HG03571 (cell line): ENCODE measurements around the gene ZNF227.
"Not testable (repeated sequence)": the region's sequence is repeated elsewhere in the genome, so short reads cannot be mapped to it uniquely, and the experiment has no call there.

Source experiments
- ATAC-seq: cut with Tn5 transposase; IDR thresholded peaks from one replicate; pipeline ENCODE4 v1.9.1; 2021; ENCODE audit not compliant: unreplicated experiment

The ZNF227 gene

DNA sequence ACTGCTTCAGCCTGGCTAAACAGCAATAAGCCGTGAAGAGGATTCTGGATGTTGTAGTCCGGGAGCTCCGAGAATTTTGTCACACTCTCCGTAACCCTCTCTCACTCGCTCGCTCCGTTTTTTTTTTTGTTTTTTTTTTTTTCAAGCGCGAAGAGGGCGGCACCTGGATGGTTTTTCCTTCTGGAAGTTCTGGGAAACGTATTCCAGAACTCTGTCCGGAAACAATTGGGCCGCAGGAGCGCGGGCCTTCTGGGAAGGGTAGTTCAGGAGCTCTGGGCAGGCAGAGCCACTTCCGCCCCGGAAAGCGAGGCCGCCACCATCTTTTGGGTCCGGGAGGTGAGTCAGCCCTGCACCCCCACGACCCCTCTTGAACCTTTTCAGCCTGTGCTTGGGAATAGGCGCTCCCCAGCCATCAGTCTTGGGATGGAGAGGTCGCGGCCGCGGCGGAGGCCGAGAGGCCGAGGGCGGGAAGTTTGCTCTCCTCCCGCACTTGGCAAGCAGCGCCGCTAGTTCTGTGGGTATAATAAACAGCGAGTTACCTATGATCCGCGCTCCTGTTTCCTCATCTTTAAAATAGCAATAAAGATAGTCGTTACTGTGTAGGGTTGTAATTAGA, at the start of gene ZNF227:
ZNF227 (plus strand) TSS at position 283 of the 616 bp plus-strand sequence. CDS start 5,261 bp downstream, outside the sequence.
- ATAC-seq: peak; percentile 93

DNA sequence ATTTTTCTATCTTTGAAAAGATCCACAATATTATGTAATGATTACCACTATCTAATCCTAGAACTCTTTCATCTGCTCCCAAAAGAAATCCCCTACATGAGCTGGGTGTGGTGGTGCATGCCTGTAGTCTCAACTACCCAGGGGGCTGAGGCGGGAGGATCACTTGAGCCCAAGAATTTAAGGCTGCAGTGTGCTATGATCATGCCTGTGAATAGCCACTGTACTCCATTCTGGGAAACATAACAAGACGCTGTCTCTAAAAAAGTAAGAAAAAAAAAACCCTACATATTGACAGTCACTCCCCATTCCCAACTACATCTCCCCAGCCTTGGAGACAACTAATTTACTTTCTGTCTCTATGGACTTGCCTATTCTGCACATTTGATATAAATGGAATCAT, 48.5 kb upstream of the ZNF227 start:
- no peak for ATAC-seq

DNA sequence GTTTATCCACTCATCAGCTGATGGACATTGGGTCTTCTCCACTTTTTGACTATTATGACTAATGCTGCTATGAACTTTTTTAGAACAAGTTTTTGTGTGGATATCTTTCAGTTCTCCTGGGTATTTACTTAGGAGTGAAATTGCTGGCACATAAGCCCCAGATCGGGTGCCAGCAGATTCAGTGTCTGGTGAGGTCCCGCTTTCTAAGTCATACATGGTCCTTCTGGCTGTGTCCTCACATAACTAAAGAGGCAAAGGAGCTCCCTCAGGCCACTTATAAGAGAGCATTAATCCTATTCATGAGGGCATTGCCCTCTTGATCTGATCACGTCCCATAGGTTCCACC, 48.0 kb upstream of the ZNF227 start:
- ATAC-seq: peak; percentile 22

DNA sequence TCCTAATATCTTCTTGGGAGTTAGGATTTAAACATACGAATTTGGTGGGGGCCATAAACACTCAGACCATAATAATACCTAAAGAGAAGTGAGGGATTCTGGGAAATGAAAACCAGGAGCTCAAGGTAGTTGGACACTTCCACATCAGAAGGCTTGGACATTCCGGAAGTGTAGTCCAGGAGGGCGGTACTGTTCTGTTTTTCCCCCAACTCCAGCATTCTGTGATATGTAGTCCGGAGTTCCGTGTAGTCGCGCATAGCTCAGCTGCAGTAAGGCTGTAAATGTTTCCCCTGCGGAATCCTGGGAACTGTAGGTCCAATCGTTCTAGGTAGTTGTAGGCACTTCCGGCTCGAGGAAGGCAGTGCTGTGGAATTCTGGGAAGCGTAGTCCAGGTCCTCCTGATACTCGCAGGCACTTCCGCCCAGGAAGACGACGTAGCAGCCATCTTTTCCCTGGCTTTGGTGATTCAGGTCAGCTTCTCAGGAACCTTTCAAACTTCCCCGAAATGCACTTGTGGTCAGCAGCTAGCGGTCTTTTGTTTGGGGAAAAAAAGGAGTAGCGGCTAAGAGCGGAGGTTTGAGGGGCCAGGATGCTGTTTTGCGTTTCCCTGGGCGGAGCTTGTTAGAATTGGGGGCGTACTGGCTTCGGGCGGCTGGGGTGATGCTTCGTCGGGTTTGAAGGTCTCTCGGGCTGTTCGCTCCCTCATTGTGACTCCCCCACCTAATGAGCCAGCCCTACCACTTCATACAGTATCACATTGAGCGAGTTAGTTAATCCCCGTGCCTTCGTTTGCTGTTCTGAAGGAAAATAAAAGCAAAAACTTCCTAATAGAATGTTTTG, 47.4 kb upstream of the ZNF227 start, which contains the start of gene ZNF226:
ZNF226 (plus strand) TSS at position 428 of the 840 bp plus-strand sequence. CDS start 4,981 bp downstream, outside the sequence.
- ATAC-seq: peak; percentile 78

DNA sequence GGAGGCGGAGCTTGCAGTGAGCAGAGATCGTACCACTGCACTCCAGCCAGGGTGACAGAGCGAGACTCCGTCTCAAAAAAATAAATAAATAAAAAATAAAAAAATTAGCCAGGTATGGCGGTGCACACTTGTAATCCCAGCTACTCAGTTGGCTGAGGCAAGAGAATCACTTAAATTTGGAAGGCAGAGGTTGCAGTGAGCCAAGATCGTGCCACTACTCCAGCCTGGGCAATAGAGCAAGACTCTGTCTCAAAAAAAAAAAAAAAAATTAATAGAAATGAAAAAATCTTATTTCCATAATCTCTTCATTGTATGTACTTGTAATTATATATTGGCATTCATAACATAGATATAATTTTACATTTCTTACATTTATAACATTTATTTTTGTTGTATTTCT, 41.7 kb upstream of the ZNF227 start:
- not testable (repeated sequence) for ATAC-seq

DNA sequence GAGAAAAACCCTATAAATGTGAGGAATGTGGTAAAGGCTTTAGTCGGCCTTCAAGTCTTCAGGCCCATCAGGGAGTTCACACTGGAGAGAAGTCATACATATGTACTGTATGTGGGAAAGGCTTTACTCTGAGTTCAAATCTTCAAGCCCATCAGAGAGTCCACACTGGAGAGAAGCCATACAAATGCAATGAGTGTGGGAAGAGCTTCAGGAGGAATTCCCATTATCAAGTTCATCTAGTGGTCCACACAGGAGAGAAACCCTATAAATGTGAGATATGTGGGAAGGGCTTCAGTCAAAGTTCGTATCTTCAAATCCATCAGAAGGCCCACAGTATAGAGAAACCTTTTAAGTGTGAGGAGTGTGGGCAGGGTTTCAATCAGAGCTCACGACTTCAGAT, 35.7 kb upstream of the ZNF227 start:
- ATAC-seq: no peak

DNA sequence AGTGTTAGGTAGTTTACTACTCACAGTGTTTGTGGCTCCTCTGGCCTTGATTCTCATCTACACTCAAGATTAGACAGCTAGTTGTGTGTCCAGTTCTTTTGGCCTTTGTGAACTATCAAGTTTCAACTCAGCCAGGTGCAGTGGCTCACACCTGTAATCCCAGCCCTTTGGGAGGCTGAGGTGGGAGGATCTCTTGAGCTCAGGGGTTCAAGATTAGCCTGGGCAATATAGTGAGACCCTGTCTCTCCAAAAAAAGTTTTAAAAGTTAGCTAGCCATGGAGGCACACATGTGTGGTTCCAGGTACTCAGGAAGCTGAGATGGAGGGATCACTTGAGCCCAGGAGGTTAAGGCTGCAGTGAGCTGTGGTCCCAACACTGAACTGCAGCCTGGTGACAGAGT, 31.4 kb upstream of the ZNF227 start:
- ATAC-seq: no peak

DNA sequence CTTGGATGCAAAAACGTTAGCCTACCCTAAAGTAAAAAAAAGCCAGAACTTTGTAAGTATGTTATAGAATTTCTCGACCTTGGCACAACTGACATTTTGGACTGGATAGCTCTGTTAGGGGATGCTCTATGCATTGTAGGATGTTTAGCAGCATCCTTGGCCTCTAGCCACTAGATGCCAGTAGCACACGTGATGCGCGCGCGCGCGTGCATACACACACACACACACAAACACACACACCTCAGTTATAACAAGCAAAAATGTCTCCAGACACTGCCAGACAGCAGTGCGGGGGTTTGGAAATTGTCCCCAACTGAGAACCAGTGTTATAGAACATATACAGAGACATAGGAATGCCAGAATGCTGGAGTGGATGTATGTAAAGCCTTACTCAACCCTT, 30.2 kb upstream of the ZNF227 start:
- no peak for ATAC-seq

DNA sequence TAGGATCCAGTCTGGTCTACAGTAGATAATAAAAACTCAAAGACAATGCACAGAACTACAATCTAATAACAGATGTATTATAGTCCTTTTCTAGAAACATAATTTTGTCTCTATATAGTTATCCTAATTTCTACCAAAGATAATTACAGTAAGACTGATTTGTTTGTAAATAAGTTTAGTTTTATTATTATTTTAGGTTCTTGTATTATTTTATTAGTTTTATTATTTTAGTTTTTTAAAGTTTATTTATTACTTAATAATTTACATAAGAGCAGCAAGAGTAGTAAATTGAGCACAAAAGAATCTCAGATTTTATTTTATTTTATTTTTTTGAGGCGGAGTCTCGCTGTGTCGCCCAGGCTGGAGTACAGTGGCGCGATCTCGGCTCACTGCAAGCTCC, 22.3 kb upstream of the ZNF227 start:
- ATAC-seq: no peak

DNA sequence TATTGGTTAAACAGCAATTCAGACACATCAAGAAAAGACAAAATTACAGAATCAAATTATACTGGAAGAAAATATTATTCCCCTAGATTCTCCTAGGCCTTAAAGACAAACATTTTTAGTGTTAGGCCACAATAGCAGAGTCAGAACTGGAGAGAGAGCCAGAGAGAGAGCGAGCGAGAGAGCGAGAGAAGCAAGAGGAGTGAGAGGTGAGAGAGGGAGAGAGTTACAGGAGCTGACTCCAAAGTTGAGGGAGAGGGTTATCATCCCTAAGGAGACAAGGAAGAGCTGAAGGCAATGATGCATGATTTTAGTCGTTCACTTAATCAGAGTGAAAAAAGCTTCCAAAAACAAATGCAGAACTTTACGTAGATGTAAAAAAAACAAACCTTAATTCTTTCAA, 20.2 kb upstream of the ZNF227 start:
- ATAC-seq: no peak

DNA sequence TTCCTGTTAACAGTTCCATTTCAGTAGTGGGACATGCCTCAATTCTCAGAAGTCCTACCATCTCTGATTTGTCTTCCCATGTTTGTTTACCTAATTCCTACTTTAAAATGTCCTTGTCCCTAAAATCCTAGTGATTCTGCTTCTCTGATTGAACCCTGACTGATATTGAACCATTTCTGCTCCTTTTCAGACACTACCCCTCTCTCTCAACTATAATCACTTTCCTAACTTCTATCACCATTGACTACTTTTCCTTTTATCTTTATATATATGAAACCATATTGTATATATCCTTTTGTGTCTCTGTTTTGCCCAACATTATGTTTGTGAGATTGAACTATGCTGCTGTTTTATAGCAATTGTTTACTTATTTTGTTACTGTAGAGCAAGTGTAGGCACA, 15.6 kb upstream of the ZNF227 start:
- no peak for ATAC-seq

DNA sequence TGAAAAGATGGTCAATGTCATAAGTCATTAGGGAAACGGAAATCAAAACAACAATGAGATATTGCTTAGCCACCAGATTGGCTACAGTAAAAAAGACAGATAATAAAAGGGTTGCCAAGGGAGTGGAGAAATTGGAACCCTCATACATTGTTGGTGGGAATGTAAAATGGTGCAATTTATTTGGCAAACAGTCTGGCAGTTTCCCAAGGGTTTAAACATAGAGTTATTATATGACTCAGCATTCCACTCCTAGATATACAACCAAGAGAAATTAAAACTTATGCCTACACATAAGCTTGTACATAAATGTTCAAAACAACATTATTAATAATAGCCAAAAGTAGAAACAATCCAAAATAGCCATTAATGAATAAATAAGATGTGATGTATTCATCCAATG, 9.9 kb upstream of the ZNF227 start:
- ATAC-seq: no peak

DNA sequence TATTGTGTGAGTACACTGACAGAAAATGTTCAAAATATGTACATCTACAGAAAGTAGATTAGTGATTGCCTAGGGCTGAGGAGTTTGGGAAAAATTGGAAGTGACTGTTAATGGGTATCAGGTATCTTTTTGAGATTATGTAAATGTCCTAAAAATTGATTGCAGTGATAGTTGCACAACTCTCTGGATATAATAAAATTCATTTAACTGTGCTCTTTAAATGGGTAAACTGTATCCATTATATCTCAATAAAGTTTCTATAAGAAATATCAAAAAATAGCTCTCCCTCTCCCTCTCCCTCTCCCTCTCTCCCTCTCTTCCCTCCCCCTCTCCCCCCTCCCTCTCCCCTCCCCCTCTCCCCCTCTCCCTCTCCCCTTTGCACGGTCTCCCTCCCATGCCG, 9.4 kb upstream of the ZNF227 start:
- no peak for ATAC-seq

DNA sequence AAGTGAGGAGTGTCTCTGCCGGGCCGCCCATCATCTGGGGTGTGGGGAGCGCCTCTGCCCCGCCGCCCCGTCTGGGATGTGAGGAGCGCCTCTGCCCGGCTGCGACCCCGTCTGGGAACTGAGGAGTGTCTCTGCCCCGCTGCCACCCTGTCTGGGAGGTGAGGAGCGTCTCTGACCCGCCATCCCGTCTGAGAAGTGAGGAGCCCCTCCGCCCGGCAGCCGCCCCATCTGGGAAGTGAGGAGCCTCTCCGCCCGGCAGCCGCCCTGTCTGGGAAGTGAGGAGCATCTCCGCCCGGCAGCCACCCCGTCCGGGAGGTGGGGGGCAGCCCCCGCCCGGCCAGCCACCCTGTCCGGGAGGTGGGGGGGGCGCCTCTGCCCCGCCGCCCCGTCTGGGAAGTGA, 8.5 kb upstream of the ZNF227 start:
- not testable (repeated sequence) for ATAC-seq

DNA sequence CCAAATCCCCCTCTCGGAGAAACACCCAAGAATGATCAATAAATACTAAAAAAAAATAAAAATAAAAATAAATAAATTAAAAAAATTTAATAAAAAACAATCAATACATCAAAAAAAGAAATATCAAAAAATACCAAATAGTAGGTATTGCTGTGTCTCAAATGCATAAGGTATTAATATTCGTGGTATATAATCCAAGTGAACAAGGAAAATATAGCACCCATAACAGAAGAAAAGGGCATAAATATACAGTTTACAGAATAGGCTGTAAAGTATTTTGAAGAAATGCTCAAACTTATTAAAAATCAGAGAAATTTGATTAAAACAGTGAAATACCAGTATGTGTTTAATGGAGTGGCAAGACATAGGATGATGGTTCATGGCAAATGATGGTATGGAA, 7.6 kb upstream of the ZNF227 start:
- no peak for ATAC-seq

DNA sequence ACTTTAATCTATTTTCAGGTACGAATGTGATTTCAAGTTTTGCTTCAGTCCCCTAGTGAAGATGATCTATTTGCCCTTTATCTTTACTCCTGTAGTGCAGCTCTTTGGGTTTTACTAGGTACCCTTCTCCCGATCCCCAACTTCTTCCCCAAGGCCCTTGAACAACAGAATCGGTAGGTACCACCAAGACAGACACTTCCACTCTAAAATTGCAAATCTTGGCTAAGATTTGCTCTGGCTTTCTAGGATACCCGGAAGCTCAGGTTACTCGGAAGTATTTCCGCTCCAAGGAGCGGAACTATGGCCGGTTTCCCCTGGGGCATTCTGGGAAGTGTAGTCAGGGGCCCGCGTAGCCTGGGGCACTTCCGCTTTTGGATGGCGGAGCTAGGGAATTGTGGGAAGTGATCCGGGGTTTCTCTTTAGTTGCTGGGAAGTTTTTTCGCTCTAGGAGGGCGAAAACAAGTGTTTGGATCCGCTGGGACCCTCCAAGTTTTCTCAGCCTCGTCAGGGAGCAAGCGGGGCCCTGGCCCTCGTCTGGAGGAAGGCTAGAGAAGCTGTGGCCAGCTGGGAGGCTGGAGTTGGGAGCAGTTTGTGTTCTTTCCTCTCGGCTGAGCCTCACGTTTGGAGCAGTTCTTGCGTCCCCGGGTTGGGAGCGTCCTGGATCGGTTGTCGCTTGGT, 5.1 kb upstream of the ZNF227 start:
- ATAC-seq: peak; percentile 89

DNA sequence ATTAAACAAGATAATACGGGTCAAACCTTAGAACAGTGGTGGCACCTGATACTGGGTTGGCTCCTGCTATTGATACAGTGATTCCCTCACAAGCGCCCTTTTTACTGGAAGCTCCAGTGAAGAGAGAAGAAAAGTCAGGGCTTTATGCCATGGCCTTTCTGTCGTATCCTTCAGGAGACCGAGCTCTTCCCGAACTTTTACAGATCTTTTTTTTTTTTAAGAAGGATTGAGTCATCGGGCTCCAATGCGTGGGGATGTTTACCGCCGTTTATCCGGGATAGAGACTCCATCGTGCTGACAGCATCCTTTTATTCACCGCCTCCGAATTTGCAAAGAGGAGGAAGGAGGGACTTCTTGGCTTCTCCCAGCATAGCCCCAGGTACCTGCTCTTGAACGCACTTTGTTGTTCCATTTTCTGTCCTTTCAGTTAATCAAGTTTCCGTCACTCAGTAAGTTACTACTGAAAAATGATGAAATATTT, 574 bp downstream of the ZNF227 start:
- no peak for ATAC-seq

DNA sequence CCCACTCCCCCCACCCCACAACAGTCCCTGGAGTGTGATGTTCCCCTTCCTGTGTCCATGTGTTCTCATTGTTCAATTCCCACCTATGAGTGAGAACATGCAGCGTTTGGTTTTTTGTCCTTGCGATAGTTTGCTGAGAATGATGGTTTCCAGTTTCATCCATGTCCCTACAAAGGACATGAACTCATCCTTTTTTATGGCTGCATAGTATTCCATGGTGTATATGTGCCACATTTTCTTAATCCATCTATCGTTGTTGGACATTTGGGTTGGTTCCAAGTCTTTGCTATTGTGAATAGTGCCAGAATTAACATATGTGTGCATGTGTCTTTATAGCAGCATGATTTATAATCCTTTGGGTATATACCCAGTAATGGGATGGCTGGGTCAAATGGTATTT, 7.6 kb downstream of the ZNF227 start:
- ATAC-seq: not testable (repeated sequence)

DNA sequence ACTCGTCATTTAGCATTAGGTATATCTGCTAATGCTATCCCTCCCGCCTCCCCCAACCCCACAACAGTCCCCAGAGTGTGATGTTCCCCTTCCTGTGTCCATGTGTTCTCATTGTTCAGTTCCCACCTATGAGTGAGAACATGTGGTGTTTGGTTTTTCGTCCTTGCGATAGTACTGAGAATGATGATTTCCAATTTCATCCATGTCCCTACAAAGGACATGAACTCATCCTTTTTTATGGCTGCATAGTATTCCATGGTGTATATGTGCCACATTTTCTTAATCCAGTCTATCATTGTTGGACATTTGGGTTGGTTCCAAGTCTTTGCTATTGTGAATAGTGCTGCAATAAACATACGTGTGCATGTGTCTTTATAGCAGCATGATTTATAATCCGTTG, 8.4 kb downstream of the ZNF227 start:
- not testable (repeated sequence) for ATAC-seq

DNA sequence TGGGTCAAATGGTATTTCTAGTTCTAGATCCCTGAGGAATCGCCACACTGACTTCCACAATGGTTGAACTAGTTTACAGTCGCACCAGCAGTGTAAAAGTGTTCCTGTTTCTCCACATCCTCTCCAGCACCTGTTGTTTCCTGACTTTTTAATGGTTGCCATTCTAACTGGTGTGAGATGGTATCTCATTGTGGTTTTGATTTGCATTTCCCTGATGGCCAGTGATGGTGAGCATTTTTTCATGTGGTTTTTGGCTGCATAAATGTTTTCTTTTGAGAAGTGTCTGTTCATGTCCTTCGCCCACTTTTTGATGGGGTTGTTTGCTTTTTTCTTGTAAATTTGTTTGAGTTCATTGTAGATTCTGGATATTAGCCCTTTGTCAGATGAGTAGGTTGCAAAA, 9.0 kb downstream of the ZNF227 start:
- not testable (repeated sequence) for ATAC-seq

DNA sequence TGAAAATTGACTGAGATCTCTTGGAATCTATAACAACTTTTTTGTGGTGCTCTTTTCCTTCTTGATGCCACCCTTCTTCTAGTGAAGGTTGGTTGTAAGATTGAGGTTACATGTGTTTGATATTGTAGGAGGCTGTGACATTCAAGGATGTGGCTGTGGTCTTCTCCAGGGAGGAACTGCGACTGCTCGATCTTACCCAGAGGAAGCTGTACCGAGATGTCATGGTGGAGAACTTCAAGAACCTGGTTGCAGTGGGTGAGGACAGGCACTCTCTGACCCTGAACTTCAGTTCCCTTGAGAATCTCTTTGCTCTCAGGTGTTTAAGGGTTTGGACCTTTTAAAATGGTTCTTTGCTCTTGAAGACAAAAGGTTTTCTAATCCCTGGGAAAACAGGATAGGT, 16.0 kb downstream of the ZNF227 start:
- no peak for ATAC-seq

DNA sequence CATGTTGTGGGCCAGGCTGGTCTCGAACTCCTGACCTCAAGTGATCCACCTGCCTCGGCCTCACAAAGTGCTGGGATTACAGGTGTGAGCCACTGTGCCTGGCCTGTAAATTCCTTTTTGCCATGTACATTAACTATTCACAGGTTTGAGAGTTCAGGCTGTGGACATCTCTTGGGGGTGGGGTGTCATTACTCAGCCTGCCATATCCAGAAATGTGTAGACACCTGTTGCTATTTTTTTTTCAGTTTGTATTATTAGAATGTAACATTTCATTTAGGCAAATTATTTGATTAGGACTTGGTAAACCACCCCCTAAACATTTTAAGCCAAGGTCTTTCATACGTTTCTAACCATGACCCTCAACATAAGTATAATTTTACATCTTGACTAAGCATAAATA, 20.5 kb downstream of the ZNF227 start:
- no peak for ATAC-seq
